HepG2 (cell line): Measurements from ENCODE around the gene MFSD11. TPM values are rescaled to one million over a fixed set of nuclear protein-coding genes. Genes with fewer than 3 reads are reported as not detected.

ENCODE experiments used
- ARID2 ChIP-seq: sonication (generic); formaldehyde crosslinking; IDR thresholded peaks from 2 replicates; pipeline ENCODE4 v1.8.1; 2022; ENCODE audit warnings: mild to moderate bottlenecking, missing genetic modification reagents, borderline replicate concordance
- CENPX ChIP-seq: sonication (generic); formaldehyde crosslinking; IDR thresholded peaks from 2 replicates; pipeline ENCODE4 v1.9.0; 2021; ENCODE audit warnings: mild to moderate bottlenecking, missing genetic modification reagents, moderate library complexity
- ELF4 ChIP-seq: sonication (generic); formaldehyde crosslinking; IDR thresholded peaks from 2 replicates; pipeline ENCODE4 v1.5.0; 2020; ENCODE audit warnings: missing genetic modification reagents, mild to moderate bottlenecking, moderate library complexity, borderline replicate concordance
- FOXM1 ChIP-seq: sonication (generic); formaldehyde crosslinking; IDR thresholded peaks from 2 replicates; pipeline ENCODE4 v1.5.0; 2020; ENCODE audit warnings: missing genetic modification reagents
- MEIS2 ChIP-seq: sonication (generic); formaldehyde crosslinking; IDR thresholded peaks from 2 replicates; pipeline ENCODE4 v1.9.0; 2021; ENCODE audit warnings: mild to moderate bottlenecking, missing genetic modification reagents
- RAD51 ChIP-seq: fragments of 450-650 bp; IDR thresholded peaks from 2 replicates; pipeline ENCODE4 v1.6.1; 2016; ENCODE audit warnings: borderline replicate concordance
- RXRB ChIP-seq: IDR thresholded peaks from 2 replicates; pipeline ENCODE4 v1.6.1; 2016; ENCODE audit warnings: borderline replicate concordance, missing genetic modification reagents, missing compliant biosample characterization
- TRIM24 ChIP-seq: sonication (generic); formaldehyde crosslinking; IDR thresholded peaks from 2 replicates; pipeline ENCODE4 v1.8.0; 2022; ENCODE audit warnings: mild to moderate bottlenecking, missing genetic modification reagents
- ZKSCAN1 ChIP-seq: fragments of 150-350 bp; IDR thresholded peaks from 2 replicates; pipeline ENCODE4 v1.6.1; 2014; ENCODE audit warnings: low read length
- ZNF33A ChIP-seq: sonication (generic); formaldehyde crosslinking; IDR thresholded peaks from 2 replicates; pipeline ENCODE4 v1.5.1; 2020; ENCODE audit warnings: missing genetic modification reagents, mild to moderate bottlenecking, moderate library complexity, borderline replicate concordance
- ZNF598 ChIP-seq: sonication (generic); formaldehyde crosslinking; IDR thresholded peaks from 2 replicates; pipeline ENCODE4 v1.5.1; 2020; ENCODE audit warnings: mild to moderate bottlenecking, missing genetic modification reagents, borderline replicate concordance
- ZNF891 ChIP-seq: sonication (generic); formaldehyde crosslinking; IDR thresholded peaks from 2 replicates; pipeline ENCODE4 v1.5.0; 2020; ENCODE audit warnings: mild to moderate bottlenecking, missing genetic modification reagents
- polyA plus RNA-seq, 8 experiments: library from polyadenylated mRNA; depleted of rRNA in 3 of 8; stranded (reverse) in 7 of 8; unstranded in 1 of 8; fragments of >200 nt; fragmentation: Illumina TruSeq in 4 of 8; extraction: Trizol in 4 of 8; gene quantifications; 2 replicates each; pipeline versions ENCODE4 v1.2.1 to v1.2.3, GENCODE V29; 2011 to 2016; ENCODE audit warnings: low read depth in 4 of 8, missing spikeins in 1 of 8, mixed read lengths in 1 of 8; ENCODE audit not compliant: insufficient read depth in 1 of 8
- total RNA-seq, 5 experiments: library from RNA; depleted of rRNA; stranded (reverse); fragments of >200 nt; fragmentation: Illumina TruSeq; extraction: Trizol; gene quantifications; 2 replicates each; pipeline ENCODE4 v1.2.3, GENCODE V29; 2016; ENCODE audit warnings: low read depth in 1 of 5
- TF ChIP-seq, protein P1 (sequence below): sonication (generic); formaldehyde crosslinking; IDR thresholded peaks from 2 replicates; pipeline ENCODE4 v1.4.0; 2020; ENCODE audit warnings: missing genetic modification reagents, borderline replicate concordance
- TF ChIP-seq, protein P2 (sequence below): sonication (generic); formaldehyde crosslinking; IDR thresholded peaks from 2 replicates; pipeline ENCODE4 v1.4.0; 2020; ENCODE audit warnings: mild to moderate bottlenecking, missing genetic modification reagents
- TF ChIP-seq, protein P3 (sequence below): IDR thresholded peaks from 2 replicates; pipeline ENCODE4 v1.6.1; 2012; ENCODE audit warnings: low read length, improper control_type of control experiment

Gene MFSD11
- total and polyA plus RNA-seq, 2 of the 13 experiments (the other 11 are each of a cell fraction or from before 2014, with no cell fraction given) = 26.1 to 36.3 TPM

DNA sequence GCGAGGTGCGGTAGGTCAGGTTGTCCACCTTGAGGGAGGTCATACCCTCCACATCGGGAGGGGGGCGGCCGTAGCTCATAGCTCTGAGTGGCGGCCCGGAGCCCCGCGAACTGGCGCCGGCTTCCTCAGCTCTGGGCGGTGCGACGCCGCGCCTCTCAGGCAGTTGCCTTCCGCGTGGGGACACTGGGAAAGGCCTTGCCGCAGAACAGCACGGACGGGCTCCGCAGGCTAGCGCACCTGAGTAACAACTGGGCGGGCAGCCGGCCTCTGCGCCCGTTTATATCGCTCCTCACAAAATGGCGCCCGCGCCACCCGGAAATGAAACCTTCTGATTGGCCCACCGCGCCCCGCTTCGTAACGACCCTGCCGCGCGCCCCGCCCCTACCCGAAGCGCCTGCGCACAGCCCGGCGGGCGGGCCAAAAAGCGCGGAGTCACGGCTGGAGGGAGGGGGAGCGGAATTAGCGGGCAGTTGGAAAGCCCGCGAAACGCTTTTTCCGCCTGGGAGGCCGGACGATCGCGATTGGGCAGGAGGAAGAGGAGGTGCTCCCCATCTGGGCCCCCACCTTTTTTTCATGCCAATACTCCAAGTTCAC lies 740 bp upstream of the MFSD11 start, which contains the start of gene SRSF2 (continued):
- TF ChIP-seq ZKSCAN1 = peak; percentile 72
- peak; percentile 78; the same call in 1 of the 2 replicates for TF ChIP-seq RXRB
- TF ChIP-seq ZNF891 (CRISPR knock-in tag) = peak; percentile 97
- no peak for TF ChIP-seq TRIM24 (CRISPR knock-in tag)
- no peak for TF ChIP-seq CENPX (CRISPR knock-in tag)
- TF ChIP-seq, protein P1, sequence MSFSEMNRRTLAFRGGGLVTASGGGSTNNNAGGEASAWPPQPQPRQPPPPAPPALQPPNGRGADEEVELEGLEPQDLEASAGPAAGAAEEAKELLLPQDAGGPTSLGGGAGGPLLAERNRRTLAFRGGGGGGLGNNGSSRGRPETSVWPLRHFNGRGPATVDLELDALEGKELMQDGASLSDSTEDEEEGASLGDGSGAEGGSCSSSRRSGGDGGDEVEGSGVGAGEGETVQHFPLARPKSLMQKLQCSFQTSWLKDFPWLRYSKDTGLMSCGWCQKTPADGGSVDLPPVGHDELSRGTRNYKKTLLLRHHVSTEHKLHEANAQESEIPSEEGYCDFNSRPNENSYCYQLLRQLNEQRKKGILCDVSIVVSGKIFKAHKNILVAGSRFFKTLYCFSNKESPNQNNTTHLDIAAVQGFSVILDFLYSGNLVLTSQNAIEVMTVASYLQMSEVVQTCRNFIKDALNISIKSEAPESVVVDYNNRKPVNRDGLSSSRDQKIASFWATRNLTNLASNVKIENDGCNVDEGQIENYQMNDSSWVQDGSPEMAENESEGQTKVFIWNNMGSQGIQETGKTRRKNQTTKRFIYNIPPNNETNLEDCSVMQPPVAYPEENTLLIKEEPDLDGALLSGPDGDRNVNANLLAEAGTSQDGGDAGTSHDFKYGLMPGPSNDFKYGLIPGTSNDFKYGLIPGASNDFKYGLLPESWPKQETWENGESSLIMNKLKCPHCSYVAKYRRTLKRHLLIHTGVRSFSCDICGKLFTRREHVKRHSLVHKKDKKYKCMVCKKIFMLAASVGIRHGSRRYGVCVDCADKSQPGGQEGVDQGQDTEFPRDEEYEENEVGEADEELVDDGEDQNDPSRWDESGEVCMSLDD (CRISPR knock-in tag) = peak; percentile 58
- TF ChIP-seq, protein P2, sequence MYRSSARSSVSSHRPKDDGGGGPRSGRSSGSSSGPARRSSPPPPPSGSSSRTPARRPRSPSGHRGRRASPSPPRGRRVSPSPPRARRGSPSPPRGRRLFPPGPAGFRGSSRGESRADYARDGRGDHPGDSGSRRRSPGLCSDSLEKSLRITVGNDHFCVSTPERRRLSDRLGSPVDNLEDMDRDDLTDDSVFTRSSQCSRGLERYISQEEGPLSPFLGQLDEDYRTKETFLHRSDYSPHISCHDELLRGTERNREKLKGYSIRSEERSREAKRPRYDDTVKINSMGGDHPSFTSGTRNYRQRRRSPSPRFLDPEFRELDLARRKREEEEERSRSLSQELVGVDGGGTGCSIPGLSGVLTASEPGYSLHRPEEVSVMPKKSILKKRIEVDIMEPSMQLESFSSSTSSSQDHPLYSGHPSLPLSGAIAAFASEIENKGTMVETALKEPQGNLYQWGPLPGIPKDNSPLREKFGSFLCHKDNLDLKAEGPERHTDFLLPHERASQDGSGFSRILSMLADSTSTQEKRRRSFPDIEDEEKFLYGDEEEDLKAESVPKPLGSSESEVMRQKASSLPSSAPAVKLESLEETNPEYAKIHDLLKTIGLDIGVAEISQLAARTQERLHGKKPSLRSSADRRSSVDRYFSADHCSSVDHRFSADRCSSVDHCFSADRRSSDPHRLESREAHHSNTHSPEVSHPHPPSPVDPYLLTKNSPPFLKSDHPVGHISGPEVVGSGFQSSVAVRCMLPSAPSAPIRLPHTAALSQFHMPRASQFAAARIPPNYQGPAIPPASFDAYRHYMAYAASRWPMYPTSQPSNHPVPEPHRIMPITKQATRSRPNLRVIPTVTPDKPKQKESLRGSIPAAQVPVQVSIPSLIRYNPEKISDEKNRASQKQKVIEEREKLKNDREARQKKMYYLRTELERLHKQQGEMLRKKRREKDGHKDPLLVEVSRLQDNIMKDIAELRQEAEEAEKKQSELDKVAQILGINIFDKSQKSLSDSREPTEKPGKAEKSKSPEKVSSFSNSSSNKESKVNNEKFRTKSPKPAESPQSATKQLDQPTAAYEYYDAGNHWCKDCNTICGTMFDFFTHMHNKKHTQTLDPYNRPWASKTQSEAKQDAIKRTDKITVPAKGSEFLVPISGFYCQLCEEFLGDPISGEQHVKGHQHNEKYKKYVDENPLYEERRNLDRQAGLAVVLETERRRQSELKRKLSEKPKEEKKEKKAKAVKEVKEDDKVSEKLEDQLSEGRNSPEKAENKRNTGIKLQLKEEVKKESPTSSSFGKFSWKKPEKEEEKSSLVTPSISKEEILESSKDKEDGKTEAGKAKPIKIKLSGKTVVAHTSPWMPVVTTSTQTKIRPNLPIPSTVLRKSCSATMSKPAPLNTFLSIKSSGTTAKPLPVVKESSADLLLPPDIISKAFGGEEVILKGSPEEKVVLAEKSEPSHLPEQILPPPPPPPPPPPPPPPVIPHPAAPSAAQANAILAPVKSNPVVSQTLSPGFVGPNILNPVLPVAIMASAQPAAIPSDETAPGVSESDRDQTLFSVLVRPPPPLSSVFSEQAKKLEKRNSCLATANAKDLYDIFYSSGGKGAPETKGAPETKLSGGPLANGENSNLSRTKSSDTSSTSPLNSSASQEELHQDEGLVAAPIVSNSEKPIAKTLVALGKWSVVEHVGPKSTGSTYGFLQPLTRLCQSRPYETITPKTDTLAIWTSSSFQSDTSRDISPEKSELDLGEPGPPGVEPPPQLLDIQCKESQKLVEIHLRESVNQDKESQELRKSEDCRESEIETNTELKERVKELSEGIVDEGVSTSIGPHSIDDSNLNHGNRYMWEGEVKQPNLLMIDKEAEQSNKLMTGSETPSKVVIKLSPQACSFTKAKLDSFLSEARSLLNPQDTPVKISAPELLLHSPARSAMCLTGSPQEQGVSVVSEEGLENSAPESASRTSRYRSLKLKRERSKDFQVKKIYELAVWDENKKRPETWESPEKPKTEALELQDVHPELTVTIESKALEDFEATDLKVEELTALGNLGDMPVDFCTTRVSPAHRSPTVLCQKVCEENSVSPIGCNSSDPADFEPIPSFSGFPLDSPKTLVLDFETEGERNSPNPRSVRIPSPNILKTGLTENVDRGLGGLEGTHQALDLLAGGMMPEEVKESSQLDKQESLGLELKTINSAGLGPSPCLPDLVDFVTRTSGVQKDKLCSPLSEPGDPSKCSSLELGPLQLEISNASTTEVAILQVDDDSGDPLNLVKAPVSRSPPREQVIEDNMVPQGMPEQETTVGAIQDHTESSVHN (CRISPR knock-in tag) = peak; percentile 56; the same call in 1 of the 2 replicates
- no peak; the same call in 1 of the 2 replicates for TF ChIP-seq ZNF598
- TF ChIP-seq, protein P3, sequence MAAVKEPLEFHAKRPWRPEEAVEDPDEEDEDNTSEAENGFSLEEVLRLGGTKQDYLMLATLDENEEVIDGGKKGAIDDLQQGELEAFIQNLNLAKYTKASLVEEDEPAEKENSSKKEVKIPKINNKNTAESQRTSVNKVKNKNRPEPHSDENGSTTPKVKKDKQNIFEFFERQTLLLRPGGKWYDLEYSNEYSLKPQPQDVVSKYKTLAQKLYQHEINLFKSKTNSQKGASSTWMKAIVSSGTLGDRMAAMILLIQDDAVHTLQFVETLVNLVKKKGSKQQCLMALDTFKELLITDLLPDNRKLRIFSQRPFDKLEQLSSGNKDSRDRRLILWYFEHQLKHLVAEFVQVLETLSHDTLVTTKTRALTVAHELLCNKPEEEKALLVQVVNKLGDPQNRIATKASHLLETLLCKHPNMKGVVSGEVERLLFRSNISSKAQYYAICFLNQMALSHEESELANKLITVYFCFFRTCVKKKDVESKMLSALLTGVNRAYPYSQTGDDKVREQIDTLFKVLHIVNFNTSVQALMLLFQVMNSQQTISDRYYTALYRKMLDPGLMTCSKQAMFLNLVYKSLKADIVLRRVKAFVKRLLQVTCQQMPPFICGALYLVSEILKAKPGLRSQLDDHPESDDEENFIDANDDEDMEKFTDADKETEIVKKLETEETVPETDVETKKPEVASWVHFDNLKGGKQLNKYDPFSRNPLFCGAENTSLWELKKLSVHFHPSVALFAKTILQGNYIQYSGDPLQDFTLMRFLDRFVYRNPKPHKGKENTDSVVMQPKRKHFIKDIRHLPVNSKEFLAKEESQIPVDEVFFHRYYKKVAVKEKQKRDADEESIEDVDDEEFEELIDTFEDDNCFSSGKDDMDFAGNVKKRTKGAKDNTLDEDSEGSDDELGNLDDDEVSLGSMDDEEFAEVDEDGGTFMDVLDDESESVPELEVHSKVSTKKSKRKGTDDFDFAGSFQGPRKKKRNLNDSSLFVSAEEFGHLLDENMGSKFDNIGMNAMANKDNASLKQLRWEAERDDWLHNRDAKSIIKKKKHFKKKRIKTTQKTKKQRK = no peak
- no peak for TF ChIP-seq RAD51
- no peak; the same call in 1 of the 2 replicates for TF ChIP-seq ELF4
- TF ChIP-seq ARID2 = no peak
- TF ChIP-seq MEIS2 (CRISPR knock-in tag) = peak; percentile 88
- no peak; the same call in 1 of the 2 replicates for TF ChIP-seq FOXM1
- TF ChIP-seq ZNF33A (CRISPR knock-in tag) = no peak; the same call in 1 of the 2 replicates
